Measurements from ENCODE around the gene RTN4.

The RTN4 gene

GRCh38 chr2:55010149-55010591, 40.1 kb downstream of the RTN4 start:
- H3K4me3 ChIP-seq (ENCODE audit: low read depth, low read length): peak overlapping the region; percentile 25
- TF ChIP-seq CTCF (conservative IDR thresholded peaks at IDR 0.05; ENCODE audit: low read depth, low read length): peak; percentile 3
- DNase-seq (ENCODE audit: low read depth): peak; percentile 67

- no peak for DNase-seq (ENCODE audit: low read depth)
- H3K4me3 ChIP-seq (ENCODE audit: low read depth, low read length): peak overlapping the region; percentile 25
- no peak for TF ChIP-seq CTCF (conservative IDR thresholded peaks at IDR 0.05; ENCODE audit: low read depth, low read length)
These were observed 40.8 kb downstream of the RTN4 start for GRCh38 chr2:55009277-55010060.

- H3K4me3 ChIP-seq (ENCODE audit: low read depth, low read length): no peak overlapping the region
- DNase-seq (ENCODE audit: low read depth): no peak
- no peak for TF ChIP-seq CTCF (conservative IDR thresholded peaks at IDR 0.05; ENCODE audit: low read depth, low read length)
These were observed 43.9 kb downstream of the RTN4 start for GRCh38 chr2:55006306-55006705.

GRCh38 chr2:55003706-55004639, 46.3 kb downstream of the RTN4 start:
- DNase-seq (ENCODE audit: low read depth): no peak
- no peak for TF ChIP-seq CTCF (conservative IDR thresholded peaks at IDR 0.05; ENCODE audit: low read depth, low read length)
- H3K4me3 ChIP-seq (ENCODE audit: low read depth, low read length): no peak overlapping the region

GRCh38 chr2:55001716-55002115, 48.5 kb downstream of the RTN4 start:
- no peak overlapping the region for H3K4me3 ChIP-seq (ENCODE audit: low read depth, low read length)
- TF ChIP-seq CTCF (conservative IDR thresholded peaks at IDR 0.05; ENCODE audit: low read depth, low read length): no peak
- DNase-seq (ENCODE audit: low read depth): no peak

GRCh38 chr2:55000341-55000740, 49.9 kb downstream of the RTN4 start:
- no peak overlapping the region for H3K4me3 ChIP-seq (ENCODE audit: low read depth, low read length)
- no peak for TF ChIP-seq CTCF (conservative IDR thresholded peaks at IDR 0.05; ENCODE audit: low read depth, low read length)
- no peak for DNase-seq (ENCODE audit: low read depth)
